ENCODE results near the gene CCL26. TPM values are rescaled to one million over a fixed set of nuclear protein-coding genes. Genes with fewer than 3 reads are reported as not detected.

CCL26 gene
- total and polyA plus RNA-seq, 2 of the 4 experiments (the other 2 are of a cell fraction), result not detected

- no peak overlapping the region for H3K56ac ChIP-seq (ENCODE audit: extremely low read depth, insufficient read depth, low read length)
- BruUV-seq (replicated peaks), result no TSS peak
- no peak overlapping the region for H3K9ac ChIP-seq (ENCODE audit: low read depth, low read length)
- no peak overlapping the region for H3K14ac ChIP-seq (replicated peaks; ENCODE audit: low read depth, low read length)
- no peaks in the 10 kb centered on the region for H3K4me1 ChIP-seq (ENCODE audit: control insufficient read depth, insufficient read depth, low read length)
- ChIA-PET POLR2A (ENCODE audit: unreplicated experiment) (no interaction called here), CTCF (no interaction called here)
- H2AK9ac ChIP-seq (replicated peaks; ENCODE audit: low read depth, low read length, poor library complexity), result no peak overlapping the region
- 27% methylated on average over 3 of the region's 6 CpGs; no CpG with 5 or more reads in 1 of the 2 experiments for WGBS, 2 experiments (ENCODE audit: extremely low coverage in 2 of 2, insufficient read length in 1 of 2)
- in situ Hi-C loops (cut with MboI; ENCODE audit: low sequenced_read_pairs), result no loop called here
- no peak overlapping the region for H2BK120ac ChIP-seq (ENCODE audit: low read depth, low read length)
- TF ChIP-seq BHLHE40 (IDR thresholded peaks at IDR 0.05; ENCODE audit: low read depth, low read length), result no peak
- no peak for TF ChIP-seq CTCF (conservative IDR thresholded peaks at IDR 0.05; ENCODE audit: low read depth, low read length)
- no peak for TF ChIP-seq NFE2L2 (IDR thresholded peaks at IDR 0.05; ENCODE audit: low read depth, low read length)
- no peak for TF ChIP-seq USF2 (IDR thresholded peaks at IDR 0.05; ENCODE audit: low read depth, low read length)
- no peak for TF ChIP-seq ELK1 (IDR thresholded peaks at IDR 0.05; ENCODE audit: borderline replicate concordance, low read depth, low read length)
- TF ChIP-seq SMC3 (IDR thresholded peaks at IDR 0.05; ENCODE audit: low read depth, low read length), result no peak
- no peak for TF ChIP-seq MAZ (IDR thresholded peaks at IDR 0.05; ENCODE audit: borderline replicate concordance, low read depth, low read length)
- TF ChIP-seq RFX5 (IDR thresholded peaks at IDR 0.05; ENCODE audit: low read depth, low read length), result no peak
- TF ChIP-seq FOS (IDR thresholded peaks at IDR 0.05; ENCODE audit: low read depth, low read length), result no peak
- TF ChIP-seq CHD1 (IDR thresholded peaks at IDR 0.05; ENCODE audit: low read depth, low read length), result no peak
- TF ChIP-seq RAD21 (IDR thresholded peaks at IDR 0.05; ENCODE audit: low read length), result no peak
- no peak for TF ChIP-seq MXI1 (IDR thresholded peaks at IDR 0.05; ENCODE audit: borderline replicate concordance, low read depth, low read length)
- TF ChIP-seq CEBPB (IDR thresholded peaks at IDR 0.05; ENCODE audit: low read depth, low read length), result no peak
- no peak for TF ChIP-seq MAFK (IDR thresholded peaks at IDR 0.05; ENCODE audit: low read depth, low read length)
- no peak for TF ChIP-seq POLR2A (IDR thresholded peaks at IDR 0.05; ENCODE audit: low read depth, low read length)
- TF ChIP-seq RCOR1 (IDR thresholded peaks at IDR 0.05; ENCODE audit: insufficient replicate concordance, low read length), result no peak
- no peak for DNase-seq
- no peak overlapping the region for H3K4me3 ChIP-seq (ENCODE audit: insufficient read depth, low read depth, low read length)
- no peak overlapping the region for H2BK15ac ChIP-seq (ENCODE audit: low read depth, low read length)
- no peak overlapping the region for H2AK5ac ChIP-seq (ENCODE audit: low read depth, low read length)
- ATAC-seq (ENCODE audit: low read depth), result no peak
- H3K27ac ChIP-seq (ENCODE audit: insufficient read depth, low read length), result no peak overlapping the region
- H3K18ac ChIP-seq (ENCODE audit: low read depth, low read length), result no peak overlapping the region
- H3K4ac ChIP-seq (ENCODE audit: low read depth, low read length), result no peak overlapping the region
- dilution Hi-C loops (cut with HindIII; ENCODE audit: low sequenced_read_pairs, unreplicated experiment), result no loop called here
- no peak overlapping the region for H4K5ac ChIP-seq (ENCODE audit: low read depth, low read length)
- H4K8ac ChIP-seq (ENCODE audit: low read depth in 2 of 2, low read length in 2 of 2), result no peak overlapping the region
- H3K23ac ChIP-seq (ENCODE audit: low read depth, low read length), result no peak overlapping the region
- H3K4me2 ChIP-seq (ENCODE audit: low read depth, low read length), result no peak overlapping the region
- intact Hi-C loops (cut with micrococcal nuclease), result no loop called here
- no peak overlapping the region for H2BK5ac ChIP-seq (ENCODE audit: low read depth, low read length, poor library complexity, severe bottlenecking)
- H3K9me1 ChIP-seq (ENCODE audit: insufficient read depth, low read length), result no peaks in the 10 kb centered on the region
- no peak overlapping the region for H4K91ac ChIP-seq (ENCODE audit: insufficient read depth, low read depth, low read length)
- peaks cover 20% of the 10 kb centered on the region for H3K9me3 ChIP-seq (ENCODE audit: control insufficient read depth, insufficient read depth, low read length)
- no peak overlapping the region for H2AFZ ChIP-seq (replicated peaks; ENCODE audit: low read length, poor library complexity)
- H2BK20ac ChIP-seq (ENCODE audit: low read depth, low read length), result no peak overlapping the region
- H3K27me3 ChIP-seq (ENCODE audit: control insufficient read depth, insufficient read depth, low read length), result peaks cover 9% of the 10 kb centered on the region
- no peaks in the 10 kb centered on the region for H3K79me1 ChIP-seq (ENCODE audit: low read depth in 1 of 2, low read length in 2 of 2)
- H3K36me3 ChIP-seq (ENCODE audit: control insufficient read depth, insufficient read depth, low read length), result no peaks in the 10 kb centered on the region
- no peaks in the 10 kb centered on the region for H4K20me1 ChIP-seq (ENCODE audit: insufficient read depth, low read length)
These were observed 36.1 kb upstream of the CCL26 start for GRCh38 chr7:75808106-75808505.
